Left lung (tissue), 10 donors: Measurements from ENCODE around the gene FAAH2. TPM values are rescaled to one million over a fixed set of nuclear protein-coding genes. Genes with fewer than 3 reads are reported as not detected.
A peak's percentile ranks its signal among the peaks of the same experiment; 100 is the strongest.

Experiments
- ATAC-seq: fragments of 200-7000 bp; cut with Tn5 transposase; one replicate; pipeline ENCODE4 v1.9.1; 2020; ENCODE audit warnings: moderate library complexity
- DNase-seq, 4 donors: peaks; one replicate each; pipeline ENCODE4 v3.0.0-alpha.2; 2013 to 2020
- H3K27ac ChIP-seq, 2 donors: fragments of 200-600 bp; sonication (generic) in 1 of 2; one replicate each; pipeline versions ENCODE4 v1.5.0 to v1.8.0; 2020 to 2021
- H3K27me3 ChIP-seq, 2 donors: fragments of 200-600 bp; sonication (generic) in 1 of 2; one replicate each; pipeline versions ENCODE4 v1.5.0 to v1.8.0; 2020 to 2021
- H3K36me3 ChIP-seq, 2 donors: fragments of 200-600 bp; sonication (generic) in 1 of 2; one replicate each; pipeline versions ENCODE4 v1.5.0 to v1.8.0; 2020 to 2021
- H3K4me1 ChIP-seq, 2 donors: fragments of 200-600 bp; one replicate each; pipeline ENCODE4 v1.8.0; 2021
- H3K4me3 ChIP-seq, 2 donors: fragments of 200-600 bp; sonication (generic) in 1 of 2; one replicate each; pipeline versions ENCODE4 v1.5.0 to v1.8.0; 2020 to 2021; ENCODE audit warnings: mild to moderate bottlenecking in 1 of 2
- H3K9me3 ChIP-seq, 2 donors: fragments of 200-600 bp; sonication (generic) in 1 of 2; one replicate each; pipeline versions ENCODE4 v1.5.0 to v1.8.0; 2020 to 2021
- intact Hi-C, 2 donors: fragments of 100-400 bp; cut with DNase I; formaldehyde crosslinking; loops; one replicate each; pipeline versions ENCODE4 v1.11.2 to v1.14.2; 2022
- polyA plus RNA-seq, 6 donors: library from polyadenylated mRNA; unstranded; fragments of 120-200 nt; gene quantifications; one replicate each; pipeline ENCODE4 v1.2.1, GENCODE V29; 2013; ENCODE audit not compliant: insufficient read length in 6 of 6
- total RNA-seq, 2 donors: library from RNA; stranded (reverse); fragmentation: NEBNext Ultra II Directional; extraction: Animal tissue kit (Norgen Biotek cat#: 25700); gene quantifications; one replicate each; pipeline ENCODE4 v1.2.1, GENCODE V29; 2021
- TF ChIP-seq, protein P1 (sequence below), 2 donors: fragments of 200-600 bp; sonication (generic) in 1 of 2; IDR thresholded peaks; one replicate each; pipeline versions ENCODE4 v1.5.0 to v1.8.0; 2021; ENCODE audit warnings: antibody characterized with exemption in 2 of 2
- donor health status: DM: no; HTN: yes; CAD: no.
- donor health status: DM: no; HTN: no; CAD: no.

Gene FAAH2
- total and polyA plus RNA-seq, 8 donors, result 5.0 to 9.6 (median 6.5) TPM

DNA sequence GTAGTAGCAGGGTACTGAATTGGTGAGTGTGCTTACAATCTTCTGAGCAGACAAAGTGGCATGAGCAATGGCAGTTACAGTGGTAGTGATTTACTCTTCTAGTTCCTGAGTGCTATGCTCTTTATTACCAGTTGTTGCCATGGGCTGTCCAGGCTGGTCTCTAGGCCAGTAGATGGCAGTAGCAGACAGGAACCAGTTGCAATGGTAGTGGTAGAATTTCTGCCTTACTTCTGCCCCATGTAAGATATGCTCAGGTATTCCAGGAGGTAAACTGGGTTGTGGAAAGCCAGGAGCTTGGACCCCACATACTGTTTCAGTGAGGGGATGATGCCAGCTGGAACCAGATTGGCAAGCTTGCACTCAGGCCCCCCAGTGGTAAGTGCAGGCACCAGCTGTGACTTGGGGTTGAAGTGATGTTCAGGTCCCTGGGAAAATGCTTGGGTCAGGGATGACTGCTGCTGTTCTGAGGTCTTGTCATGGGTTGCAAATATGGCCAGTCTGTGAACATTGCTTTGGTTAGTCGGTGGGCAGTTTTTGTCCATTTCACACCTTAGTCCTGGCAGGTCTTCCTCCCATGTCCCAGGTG is 242.3 kb downstream of the FAAH2 start:
- DNase-seq, result no peak
- TF ChIP-seq, protein P1, sequence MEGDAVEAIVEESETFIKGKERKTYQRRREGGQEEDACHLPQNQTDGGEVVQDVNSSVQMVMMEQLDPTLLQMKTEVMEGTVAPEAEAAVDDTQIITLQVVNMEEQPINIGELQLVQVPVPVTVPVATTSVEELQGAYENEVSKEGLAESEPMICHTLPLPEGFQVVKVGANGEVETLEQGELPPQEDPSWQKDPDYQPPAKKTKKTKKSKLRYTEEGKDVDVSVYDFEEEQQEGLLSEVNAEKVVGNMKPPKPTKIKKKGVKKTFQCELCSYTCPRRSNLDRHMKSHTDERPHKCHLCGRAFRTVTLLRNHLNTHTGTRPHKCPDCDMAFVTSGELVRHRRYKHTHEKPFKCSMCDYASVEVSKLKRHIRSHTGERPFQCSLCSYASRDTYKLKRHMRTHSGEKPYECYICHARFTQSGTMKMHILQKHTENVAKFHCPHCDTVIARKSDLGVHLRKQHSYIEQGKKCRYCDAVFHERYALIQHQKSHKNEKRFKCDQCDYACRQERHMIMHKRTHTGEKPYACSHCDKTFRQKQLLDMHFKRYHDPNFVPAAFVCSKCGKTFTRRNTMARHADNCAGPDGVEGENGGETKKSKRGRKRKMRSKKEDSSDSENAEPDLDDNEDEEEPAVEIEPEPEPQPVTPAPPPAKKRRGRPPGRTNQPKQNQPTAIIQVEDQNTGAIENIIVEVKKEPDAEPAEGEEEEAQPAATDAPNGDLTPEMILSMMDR (IDR thresholded peaks at IDR 0.05), result no peak

More for the DNA sequence above, 242.3 kb downstream of the FAAH2 start:
- Histone ChIP-seq H3K4me1 (no peaks in the 10 kb centered on the region), H3K27ac (no peak overlapping the region), H3K27me3 (no peaks in the 10 kb centered on the region), H3K4me3 (no peak overlapping the region), H3K36me3 (no peaks in the 10 kb centered on the region), H3K9me3 (no peaks in the 10 kb centered on the region)
- ATAC-seq, result peak; percentile 34
- intact Hi-C loops, result no loop called here

Other genes with a start within 250 kb of the FAAH2 start
- gene SPIN2B, start 165.2 kb upstream of the FAAH2 start, total RNA-seq, result 1 to 10 TPM; 8.7 to 9.8 TPM
- gene SPIN2B, start 165.2 kb upstream of the FAAH2 start, polyA plus RNA-seq, result 10 to 100 TPM; 18.9 to 21.9 (median 19.6) TPM
- under 1 TPM; 0.60 to 0.64 TPM for gene SPIN2A, start 149.3 kb upstream of the FAAH2 start, total RNA-seq
- 1 to 10 TPM; 2.7 to 4.0 (median 3.5) TPM for gene SPIN2A, start 149.3 kb upstream of the FAAH2 start, polyA plus RNA-seq